TTC549 (cell line): ENCODE data around the gene SPATA16.
"Not testable (repeated sequence)": the region's sequence is repeated elsewhere in the genome, so short reads cannot be mapped to it uniquely, and the experiment has no call there.

Experiments
- FAIRE-seq: peaks from 2 replicates; lab custom pipeline; 2012; peaks lifted over from hg19 to GRCh38; lab: Jason Lieb, UNC

SPATA16 gene

DNA sequence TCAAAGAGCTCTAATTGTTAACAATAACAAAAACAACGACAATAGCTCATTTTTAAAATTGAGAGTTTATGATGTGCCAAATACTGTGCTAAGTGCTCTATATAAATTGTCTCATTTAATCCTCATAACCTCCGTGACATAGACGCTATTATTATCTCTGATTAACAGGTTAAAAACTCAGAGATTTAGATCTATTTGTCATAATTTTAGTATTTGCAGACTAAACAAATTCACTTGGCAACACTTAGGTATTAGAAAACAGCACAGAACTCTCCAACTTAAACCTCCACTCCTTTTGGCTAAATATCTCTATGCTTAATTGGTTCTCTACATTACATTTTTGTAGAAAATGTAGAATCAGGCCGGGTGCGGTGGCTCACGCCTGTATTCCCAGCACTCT, 136.4 kb downstream of the SPATA16 start:
- FAIRE-seq, result no peak

DNA sequence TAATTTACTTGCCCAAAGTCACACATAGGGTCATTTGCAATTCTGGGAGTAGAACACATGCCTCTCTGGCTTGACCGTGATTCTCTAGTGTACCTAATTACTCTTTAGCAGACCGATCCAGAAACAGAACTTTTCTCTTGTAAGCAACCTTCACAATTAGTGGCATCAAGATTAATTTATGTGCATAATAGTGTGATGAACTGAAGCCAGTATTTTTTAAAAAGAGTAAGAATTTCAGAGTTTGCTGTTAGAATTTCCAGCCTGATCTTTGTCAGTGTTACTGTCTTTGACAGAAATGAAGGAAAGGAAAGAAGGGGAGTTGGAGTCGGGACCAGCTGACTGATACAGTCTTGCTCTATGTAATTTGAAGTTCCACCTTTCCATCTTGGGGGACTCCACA, 137.1 kb downstream of the SPATA16 start:
- FAIRE-seq, result no peak

DNA sequence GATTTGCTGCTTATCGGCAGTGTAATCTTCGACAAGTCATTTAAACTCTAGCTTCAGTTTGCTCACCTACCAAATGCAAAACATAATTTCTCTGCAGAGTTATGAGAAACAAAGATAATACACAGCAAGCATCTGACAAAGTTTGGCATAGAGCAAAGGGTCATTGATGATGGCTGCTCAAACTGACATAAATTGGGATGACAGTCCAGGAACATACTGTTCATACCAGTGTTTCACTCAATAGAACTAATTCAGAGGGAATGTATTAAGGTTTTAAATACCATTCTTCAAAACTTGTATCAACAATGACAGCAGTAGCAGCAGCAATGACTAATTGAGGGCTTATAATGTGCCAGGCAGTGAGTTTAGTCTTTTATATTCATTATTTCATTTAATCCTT, 137.6 kb downstream of the SPATA16 start:
- FAIRE-seq, result no peak

DNA sequence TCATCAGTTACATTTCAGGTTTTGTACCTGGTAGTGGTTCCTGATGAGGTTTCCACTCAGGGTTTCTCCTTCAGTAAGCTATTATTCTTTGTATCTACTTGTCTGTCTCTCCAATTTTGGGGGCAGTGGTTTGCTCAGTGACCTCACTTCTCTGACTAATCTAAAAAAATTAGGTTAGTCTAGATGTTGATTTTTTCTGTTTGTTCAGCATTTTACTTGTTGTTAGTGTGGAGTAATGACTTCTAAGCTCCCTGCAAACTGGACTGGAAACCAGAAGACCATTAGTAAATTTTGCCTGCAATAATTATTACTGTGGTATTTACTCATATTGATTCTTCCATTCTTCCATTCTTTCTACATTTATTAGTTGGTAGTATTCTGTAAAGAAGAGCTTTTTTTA, 139.4 kb downstream of the SPATA16 start:
- FAIRE-seq, result no peak

DNA sequence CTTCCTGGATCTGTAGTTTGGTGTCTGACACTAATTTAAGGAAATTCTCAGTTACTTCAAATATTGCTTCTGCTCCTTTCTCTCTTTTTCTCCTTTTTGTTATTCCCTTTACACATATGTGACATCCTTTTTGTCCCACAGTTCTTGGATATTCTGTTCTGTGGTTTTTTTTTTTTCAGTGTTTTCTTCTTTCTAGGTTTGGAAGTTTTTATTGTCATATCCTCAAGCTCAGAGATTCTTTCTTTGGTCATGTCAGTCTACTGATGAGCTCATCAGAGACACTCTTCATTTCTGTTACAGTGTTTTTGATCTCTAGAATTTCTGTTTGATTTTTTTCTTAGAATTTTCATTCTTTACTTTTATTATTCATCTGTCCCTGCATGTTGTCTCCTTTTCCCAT, 140.5 kb downstream of the SPATA16 start:
- no peak for FAIRE-seq

DNA sequence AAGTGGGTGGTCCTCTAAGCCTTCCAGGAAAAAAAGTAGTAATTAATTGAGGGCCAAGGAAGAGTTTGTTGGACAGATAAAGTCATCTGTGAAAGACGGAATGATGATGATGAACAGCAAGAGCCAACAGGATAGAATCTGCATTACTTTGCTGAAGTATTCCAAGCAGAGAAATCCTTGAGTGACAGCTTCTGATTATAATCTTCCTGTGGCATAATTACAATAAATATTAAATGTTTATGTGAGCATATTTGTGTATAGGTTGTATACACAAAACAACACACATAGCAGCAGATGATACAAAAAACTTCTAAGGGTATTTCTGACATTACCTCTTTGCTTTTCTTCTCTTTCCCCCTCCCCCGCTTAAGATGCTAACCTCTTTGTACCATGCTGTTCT, 147.6 kb downstream of the SPATA16 start:
- FAIRE-seq, result no peak

DNA sequence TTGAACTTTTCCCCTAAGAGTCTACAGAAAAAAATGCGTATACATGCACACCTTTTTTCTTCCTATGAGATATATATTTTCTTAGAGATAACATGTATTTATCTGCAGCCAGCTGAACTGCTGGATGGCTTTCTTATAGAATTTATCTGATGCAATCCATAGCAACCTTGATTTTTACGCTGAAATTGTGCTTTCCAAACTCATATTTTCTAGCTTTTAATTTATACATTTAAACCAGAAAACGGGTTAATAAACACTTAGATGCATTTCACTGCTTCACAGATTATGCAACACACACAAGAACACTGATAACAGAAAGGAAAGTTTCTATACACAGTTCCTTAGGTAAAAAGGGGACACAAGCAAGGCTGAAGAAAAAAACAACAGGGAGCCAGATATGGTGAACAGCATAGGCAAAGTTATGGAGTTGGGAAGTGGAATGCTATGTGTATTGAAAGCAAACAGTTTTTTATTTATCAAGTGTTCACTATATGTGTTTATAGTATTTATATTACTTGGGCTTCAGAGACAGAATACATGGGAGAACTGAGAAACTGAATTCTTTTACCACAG, 149.5 kb downstream of the SPATA16 start:
- FAIRE-seq, result no peak

DNA sequence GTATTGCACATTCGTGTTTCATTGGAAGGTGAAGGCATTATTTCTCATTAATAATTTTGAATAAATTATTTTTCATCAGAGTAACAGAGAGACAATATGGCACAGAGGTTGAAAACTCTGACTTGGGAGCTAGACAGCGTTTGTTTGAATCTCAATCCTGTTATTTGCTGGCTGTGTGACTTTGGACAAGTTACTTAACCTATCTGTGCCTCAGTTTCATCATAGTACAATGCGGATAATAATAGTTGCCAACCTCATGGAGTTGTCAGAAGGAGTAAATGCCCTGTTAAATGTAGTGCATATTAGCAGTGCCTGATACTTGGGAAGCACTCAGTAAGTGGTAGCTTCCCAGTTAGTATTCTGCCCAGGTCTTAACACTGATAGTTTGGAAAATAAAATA, 151.7 kb downstream of the SPATA16 start:
- no peak for FAIRE-seq

DNA sequence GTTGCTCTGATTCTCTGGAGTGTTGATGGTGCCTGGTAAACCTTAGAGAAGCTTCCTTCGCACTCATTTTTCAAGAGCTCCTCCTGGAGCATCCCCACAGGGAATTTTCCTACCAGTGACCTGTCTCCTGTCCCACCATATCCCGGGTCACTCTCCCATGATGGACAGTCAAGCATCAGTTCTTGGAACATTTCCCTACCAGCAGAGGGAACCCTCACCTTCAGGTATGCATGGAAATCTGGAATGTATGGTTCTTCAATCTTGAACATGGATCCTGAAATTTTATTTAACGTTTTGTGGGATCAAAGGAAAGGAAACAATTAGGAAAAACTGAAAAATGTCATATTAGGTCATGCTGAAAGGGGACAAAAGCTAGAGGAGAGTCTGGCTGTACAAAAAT, 153.8 kb downstream of the SPATA16 start:
- FAIRE-seq, result no peak

DNA sequence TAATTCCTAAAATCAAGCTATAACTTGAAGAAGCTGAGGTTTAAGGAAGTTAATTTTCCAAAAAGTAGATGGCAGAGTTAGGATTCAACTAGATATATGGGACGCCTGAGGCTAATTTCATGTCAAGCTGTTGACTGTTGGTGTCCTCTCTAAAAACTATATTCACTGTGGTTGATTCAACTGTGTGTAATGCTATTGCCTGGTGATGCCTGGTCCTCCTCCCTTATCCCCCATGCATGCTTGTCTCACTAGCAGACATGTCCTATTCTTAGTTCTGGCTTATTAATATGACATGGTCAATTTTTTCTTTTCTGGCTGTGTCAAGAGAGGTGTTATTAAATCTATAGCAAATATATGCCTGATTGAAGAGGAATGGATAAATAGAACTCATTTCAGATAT, 156.1 kb downstream of the SPATA16 start:
- no peak for FAIRE-seq

DNA sequence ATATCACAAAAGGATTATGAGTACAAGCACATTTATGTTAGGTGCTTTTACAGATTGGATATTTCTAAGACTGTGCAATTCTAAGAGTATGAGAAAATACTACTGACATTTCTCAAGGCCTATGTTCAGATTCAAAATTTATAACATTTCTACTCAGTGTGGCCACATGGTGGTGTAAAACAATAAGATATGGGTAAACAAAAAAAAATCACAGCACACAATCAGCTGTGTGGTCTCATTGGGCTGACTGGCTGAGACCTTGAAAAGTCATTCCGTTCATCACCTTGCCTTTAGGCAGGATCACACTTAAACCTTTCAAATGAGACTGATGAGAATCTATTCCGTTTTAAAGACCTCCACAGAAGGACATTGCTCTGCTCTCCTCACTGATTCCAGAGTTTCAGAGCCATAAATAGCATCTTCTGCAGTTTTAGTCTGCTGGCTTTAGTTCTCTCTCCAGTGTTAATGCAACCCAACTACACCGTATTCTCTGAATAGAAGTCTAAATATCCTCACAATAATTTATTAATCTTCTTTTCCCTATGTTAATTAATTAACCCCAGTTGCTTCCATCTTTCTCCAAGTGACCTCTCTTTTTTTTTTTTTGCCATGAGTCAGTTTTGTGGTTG, 158.2 kb downstream of the SPATA16 start:
- FAIRE-seq, result no peak

DNA sequence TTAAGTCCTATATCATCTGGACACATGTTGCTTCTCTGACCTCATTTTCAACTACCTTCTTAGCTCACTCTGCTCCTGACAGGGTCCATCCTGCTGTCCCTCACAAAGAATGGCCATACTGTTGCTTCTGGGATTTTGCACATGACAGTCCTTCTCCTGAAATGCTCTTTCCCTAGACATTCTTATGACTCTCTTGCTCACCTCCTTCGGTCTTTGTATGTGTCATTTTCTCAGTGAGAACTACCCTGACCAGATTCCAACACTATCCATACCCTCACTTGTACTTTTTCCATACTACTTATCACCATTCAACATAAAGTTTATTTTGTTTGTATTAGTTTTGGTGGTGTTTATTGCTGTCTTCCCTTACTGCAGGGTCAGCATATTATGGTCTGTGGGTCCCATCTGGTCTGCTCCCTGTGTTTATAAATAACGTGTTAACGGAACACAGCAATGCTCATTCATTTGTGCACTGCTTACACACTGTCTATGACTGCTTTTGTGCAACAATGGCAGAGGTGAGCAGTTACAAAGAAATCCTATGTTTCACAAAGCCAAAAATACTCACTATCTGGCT, 159.5 kb downstream of the SPATA16 start:
- no peak for FAIRE-seq

DNA sequence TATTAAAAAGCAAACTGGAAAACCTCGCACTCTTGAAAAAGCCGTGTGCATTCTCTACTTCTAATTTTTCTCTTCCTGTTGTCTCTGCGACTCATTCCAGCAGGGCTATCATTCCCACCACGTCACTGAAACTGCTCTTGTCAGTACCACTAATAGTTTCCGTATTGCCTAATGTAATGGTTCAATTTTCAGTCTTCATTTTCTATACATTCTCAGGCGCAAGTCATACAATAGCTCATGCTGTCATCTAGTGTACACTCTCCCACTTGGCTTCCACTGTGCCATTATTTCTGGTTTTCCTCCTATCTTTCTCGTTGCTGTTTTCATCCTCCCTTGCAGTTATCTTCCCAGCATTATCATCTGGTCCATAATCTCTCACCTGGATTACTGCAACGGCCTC, 160.2 kb downstream of the SPATA16 start:
- no peak for FAIRE-seq

DNA sequence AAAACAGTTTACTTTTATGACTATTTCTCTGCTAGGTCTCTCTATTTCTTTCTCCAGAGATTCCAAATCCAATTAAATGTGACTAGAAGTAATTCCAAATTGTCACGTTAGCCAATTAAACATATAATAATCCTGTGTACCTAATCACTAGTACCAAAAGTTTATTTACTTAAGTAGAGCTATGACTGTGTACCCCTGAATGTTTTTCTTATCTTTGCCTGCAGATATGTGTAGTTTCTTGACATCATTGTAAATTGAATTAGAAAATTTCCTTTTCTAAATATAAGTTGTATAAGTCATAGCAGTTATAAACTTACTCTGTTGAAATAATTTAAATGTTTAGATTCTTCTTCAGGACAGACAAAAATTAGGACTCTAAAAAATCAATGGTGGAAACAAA, 163.3 kb downstream of the SPATA16 start:
- FAIRE-seq, result no peak

DNA sequence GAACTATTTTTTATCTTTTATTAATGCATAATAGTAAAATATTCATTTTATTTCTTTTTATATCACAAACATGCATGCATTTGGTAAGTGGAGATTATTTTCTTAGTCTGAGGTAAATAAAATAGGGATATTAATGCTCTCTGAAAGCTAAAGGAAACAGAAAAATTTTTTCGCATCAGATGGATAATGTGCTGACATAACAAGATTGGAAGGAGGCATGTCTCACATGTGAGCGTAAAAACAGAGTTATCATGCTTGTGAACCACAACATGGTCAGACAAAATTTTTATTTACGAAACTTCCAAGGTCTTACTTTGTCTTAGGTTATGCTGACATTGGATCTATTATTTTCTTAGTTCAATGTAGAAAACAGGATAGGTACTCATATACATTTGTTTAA, 166.1 kb downstream of the SPATA16 start:
- FAIRE-seq, result no peak

DNA sequence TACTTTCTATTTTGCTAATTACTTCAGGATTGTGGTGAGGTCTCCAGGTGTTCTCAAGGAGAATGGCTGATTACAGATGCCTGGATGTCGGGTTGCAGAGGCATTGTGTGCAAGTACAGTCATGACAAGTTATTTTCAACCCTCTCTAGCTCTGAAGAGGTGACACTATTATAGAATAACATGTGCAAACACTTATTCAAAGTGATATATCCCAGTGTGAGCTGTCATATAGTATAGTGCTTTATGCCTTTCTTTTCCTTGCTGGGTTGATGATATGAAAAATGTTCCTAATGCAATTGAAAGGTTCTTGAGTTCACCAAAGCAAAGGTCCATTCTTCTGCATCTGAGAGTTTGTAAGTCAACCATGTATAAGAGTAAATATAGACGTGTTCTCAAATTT, 167.2 kb downstream of the SPATA16 start:
- FAIRE-seq, result no peak

DNA sequence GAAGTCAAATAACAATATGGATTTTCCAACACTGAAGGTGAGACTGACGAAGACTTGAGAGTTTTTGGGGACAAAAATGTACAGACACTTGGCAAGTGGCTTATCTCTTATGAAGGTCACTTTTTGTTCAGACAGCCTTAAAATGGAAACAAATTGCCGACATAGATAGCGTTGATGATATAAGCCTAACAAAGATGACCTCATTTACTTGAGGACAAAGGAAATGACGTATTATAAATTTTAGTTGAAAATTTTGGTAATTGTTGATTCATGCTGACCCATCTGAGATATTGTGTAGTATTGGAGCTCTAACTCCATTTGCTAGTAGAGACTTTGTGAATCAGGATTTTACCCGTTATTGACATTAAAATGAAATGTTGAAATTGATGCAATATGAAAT, 168.3 kb downstream of the SPATA16 start:
- FAIRE-seq, result no peak

DNA sequence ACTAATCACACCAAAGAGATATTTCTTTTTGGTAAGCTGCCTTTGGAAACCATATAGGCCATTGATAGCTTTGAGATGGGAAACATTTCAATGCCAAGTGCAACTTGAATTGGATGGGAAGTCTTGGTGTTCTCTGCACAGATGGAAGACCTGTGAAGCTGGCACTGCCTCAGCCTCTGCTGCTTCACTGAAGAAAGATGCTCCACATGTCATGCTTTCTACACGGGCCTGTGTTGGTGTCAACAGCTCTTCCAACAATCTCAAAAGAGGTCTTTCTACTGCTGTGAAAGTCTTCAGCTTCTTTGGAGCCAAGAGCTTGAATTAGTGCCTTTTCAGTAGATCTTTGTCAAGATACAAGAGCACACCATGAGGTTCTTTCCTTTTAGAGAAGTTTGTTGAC, 169.0 kb downstream of the SPATA16 start:
- FAIRE-seq, result no peak

DNA sequence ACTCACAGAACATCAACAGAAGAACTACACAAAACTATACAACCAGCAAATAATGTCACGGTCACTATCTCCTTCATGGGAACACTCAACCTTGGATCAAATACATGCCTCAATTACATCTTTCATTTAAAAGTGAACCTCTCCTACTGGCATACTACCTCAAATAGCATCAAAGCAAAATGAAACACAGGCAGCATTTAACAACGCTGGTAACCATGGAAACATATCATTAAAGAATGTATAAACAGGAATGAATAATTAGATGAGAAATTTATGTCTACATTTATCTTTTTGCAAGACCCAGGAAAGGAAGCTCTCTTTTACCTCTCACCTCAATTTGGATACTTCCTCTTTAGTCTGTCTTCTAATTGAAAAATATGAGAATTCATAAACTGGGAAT, 172.4 kb downstream of the SPATA16 start:
- no peak for FAIRE-seq

DNA sequence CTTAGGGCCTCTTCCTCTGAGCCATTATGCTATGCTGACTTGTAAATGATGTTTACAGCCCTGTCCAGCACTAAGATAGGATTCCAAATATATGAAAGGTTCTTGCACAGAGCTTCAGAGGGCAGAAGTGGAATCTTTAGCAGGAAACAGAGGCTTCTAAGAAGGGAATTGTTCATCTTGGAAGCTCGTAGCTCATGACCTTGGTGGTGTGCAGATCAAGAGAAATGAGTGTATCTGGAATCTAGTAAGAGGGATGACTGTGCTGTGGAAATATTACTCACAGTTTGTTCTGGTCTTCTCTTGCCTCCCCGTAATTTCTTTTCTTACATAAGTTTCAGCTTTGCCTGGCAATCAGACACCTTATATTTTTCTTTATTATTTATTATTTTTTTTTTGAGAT, 175.8 kb downstream of the SPATA16 start:
- no peak for FAIRE-seq

DNA sequence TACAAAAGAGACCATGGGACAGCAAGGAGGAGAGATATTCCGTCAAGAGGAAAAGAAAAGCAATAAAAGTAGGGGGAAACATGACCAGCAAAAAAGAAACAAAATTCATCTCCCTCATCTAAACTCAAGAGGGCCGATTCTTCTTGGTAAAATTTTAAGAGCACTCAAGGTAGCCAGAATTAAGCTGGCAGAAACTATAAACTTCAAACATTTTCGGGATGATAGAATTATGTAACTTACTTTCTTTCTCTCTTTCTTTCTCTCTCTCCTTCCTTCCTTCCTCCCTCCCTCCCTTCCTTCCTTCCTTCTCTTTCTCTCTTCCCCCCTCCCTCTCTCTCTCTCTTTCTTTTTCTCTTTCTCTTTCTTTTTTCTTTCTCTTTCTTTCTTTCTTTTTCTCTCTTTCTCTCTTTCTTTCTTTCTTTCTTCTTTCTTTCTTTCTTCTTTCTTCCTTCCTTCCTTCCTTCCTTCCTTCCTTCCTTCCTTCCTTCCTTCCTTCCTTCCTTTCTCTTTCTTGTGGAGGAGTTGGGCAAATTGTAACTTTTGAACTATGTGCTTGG, 180.3 kb downstream of the SPATA16 start:
- FAIRE-seq, result not testable (repeated sequence)

DNA sequence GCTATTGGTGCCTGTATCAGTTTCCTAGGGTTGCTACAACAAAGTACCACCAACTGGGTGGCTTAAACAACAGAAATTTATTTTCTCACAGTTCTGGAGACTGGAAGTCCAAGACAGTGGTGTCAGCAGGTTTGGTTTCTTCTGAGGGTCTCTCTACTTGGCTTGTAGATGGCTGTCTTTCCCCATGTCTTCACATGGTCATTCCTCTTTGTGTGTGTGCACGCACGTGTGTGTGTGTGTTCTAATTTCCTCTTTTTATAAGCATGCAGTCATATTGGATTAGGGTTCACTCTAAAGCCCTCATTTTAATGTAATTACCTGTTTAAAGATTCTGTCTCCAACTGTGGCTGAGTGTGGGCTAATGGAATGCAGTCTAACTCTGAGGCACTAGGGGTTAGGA, 182.5 kb downstream of the SPATA16 start:
- no peak for FAIRE-seq

DNA sequence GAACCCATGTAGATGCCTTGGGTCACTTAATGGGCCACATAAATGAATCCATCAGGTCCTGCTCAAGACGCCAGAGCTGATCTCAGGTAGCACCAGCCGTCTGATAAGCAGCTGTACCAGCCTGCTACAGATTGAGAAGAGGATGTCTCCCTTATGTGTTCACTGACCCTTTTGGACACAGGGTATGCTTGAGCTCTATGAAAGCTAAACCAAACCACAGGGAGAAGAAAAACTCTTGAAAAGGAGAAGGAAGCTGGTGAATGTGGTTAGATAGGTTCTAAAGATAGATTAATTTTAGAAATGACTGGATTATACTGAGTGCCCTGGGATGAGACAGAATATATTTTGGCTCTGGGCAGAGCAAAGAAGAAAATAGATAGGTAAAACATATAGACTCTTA, 187.5 kb downstream of the SPATA16 start:
- no peak for FAIRE-seq

DNA sequence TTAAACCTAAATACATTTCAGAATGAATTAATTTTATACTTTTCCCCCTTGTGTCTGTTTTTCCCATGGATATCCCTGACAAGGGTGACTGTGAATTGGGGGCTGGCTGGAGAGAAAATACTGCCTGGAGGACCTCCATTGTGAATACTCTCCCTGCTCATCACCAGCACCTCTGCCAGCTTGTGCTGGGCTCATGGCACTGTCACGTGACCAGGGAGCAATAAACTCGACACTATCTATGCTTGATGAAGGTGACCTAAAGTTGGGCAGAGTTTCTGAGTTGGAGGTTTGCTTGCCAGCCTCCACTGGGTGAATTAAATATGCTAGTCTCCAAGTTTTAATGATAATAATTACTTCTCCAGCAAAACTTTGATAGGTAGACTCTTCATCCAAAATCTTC, 189.5 kb downstream of the SPATA16 start:
- no peak for FAIRE-seq
